ENCODE results near the gene CMTR1. TPM values are rescaled to one million over a fixed set of nuclear protein-coding genes. Genes with fewer than 3 reads are reported as not detected.

CMTR1 gene
- total RNA-seq, 1 donor from 2014 or later = 28.1 TPM

GRCh38 chr6:37525460-37526357 is 92.7 kb downstream of the CMTR1 start:
- Mint-ChIP-seq H3K4me3 (ENCODE audit: unreplicated experiment) (no peak overlapping the region), H3K27me3 (ENCODE audit: low read depth) (peaks cover 10% of the 10 kb centered on the region), H3K9me3 (ENCODE audit: low read depth) (no peaks in the 10 kb centered on the region), H3K36me3 (ENCODE audit: low read depth) (no peaks in the 10 kb centered on the region), H3K4me1 (ENCODE audit: low read depth) (peaks cover 14% of the 10 kb centered on the region), H3K27ac (ENCODE audit: unreplicated experiment) (no peak overlapping the region)
- DNase-seq (ENCODE audit: low spot score) = no peak
- TF ChIP-seq CTCF (IDR thresholded peaks at IDR 0.05) = no peak

- Mint-ChIP-seq H3K9me3 (ENCODE audit: low read depth) (no peaks in the 10 kb centered on the region), H3K27me3 (ENCODE audit: low read depth) (peaks cover 20% of the 10 kb centered on the region), H3K4me3 (ENCODE audit: unreplicated experiment) (no peak overlapping the region), H3K27ac (ENCODE audit: unreplicated experiment) (no peak overlapping the region), H3K36me3 (ENCODE audit: low read depth) (no peaks in the 10 kb centered on the region), H3K4me1 (ENCODE audit: low read depth) (peaks cover 18% of the 10 kb centered on the region)
- no peak for TF ChIP-seq CTCF (IDR thresholded peaks at IDR 0.05)
- no peak for DNase-seq (ENCODE audit: low spot score)
Observed at GRCh38 chr6:37528541-37528940, 95.5 kb downstream of the CMTR1 start.

DNA sequence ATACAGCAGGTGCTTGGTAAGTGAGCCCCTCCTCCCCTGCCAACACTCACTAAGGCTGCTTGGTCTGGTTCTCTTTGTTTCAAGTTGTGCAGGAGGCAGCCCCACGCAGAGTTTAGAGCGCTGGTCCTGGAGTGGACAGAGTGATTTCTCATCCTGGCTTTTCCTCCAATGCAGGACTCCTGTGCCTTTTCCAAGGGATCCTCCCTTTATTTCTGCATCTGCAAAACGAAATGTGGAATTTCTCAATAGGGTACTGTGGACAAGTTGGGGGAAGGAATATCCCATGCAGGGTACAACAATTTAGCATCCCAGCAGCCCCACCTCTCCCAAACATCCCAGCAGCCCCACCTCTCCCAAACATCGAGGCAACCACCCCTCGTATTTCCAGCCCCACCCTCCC is 97.3 kb downstream of the CMTR1 start:
- no peaks in the 10 kb centered on the region for H3K9me3 Mint-ChIP-seq (ENCODE audit: low read depth)
- H3K27ac Mint-ChIP-seq (ENCODE audit: unreplicated experiment) = no peak overlapping the region
- H3K4me3 Mint-ChIP-seq (ENCODE audit: unreplicated experiment) = no peak overlapping the region
- no peaks in the 10 kb centered on the region for H3K36me3 Mint-ChIP-seq (ENCODE audit: low read depth)
- H3K27me3 Mint-ChIP-seq (ENCODE audit: low read depth) = peaks cover 26% of the 10 kb centered on the region
- DNase-seq (ENCODE audit: low spot score) = no peak
- TF ChIP-seq CTCF (IDR thresholded peaks at IDR 0.05) = no peak
- H3K4me1 Mint-ChIP-seq (ENCODE audit: low read depth) = peaks cover 9% of the 10 kb centered on the region

- H3K4me3 Mint-ChIP-seq (ENCODE audit: unreplicated experiment) = no peak overlapping the region
- peaks cover 17% of the 10 kb centered on the region for H3K4me1 Mint-ChIP-seq (ENCODE audit: low read depth)
- H3K27ac Mint-ChIP-seq (ENCODE audit: unreplicated experiment) = no peak overlapping the region
- peaks cover 31% of the 10 kb centered on the region for H3K27me3 Mint-ChIP-seq (ENCODE audit: low read depth)
- DNase-seq (ENCODE audit: low spot score) = no peak
- no peaks in the 10 kb centered on the region for H3K9me3 Mint-ChIP-seq (ENCODE audit: low read depth)
- H3K36me3 Mint-ChIP-seq (ENCODE audit: low read depth) = no peaks in the 10 kb centered on the region
- TF ChIP-seq CTCF (IDR thresholded peaks at IDR 0.05) = no peak
Observed at GRCh38 chr6:37531026-37531425, 98.0 kb downstream of the CMTR1 start.

Other genes with a start within 250 kb of the CMTR1 start
- gene TBC1D22B, start 175.4 kb upstream of the CMTR1 start, total RNA-seq = 10.9 to 11.5 TPM (median 10.9 TPM) in 3 replicates
- 1.8 to 4.5 TPM (median 4.0 TPM) in 3 replicates for gene TMEM217, start 175.1 kb upstream of the CMTR1 start, total RNA-seq
- 18.6 to 21.4 TPM (median 19.5 TPM) in 3 replicates for gene RNF8, start 79.2 kb upstream of the CMTR1 start, total RNA-seq
- gene CCDC167, start 66.7 kb downstream of the CMTR1 start, total RNA-seq = 28.3 to 34.0 TPM (median 29.9 TPM) in 3 replicates

All from chondrocyte (in vitro differentiated cells).